Medulla oblongata (tissue), 1 donor: Measurements from ENCODE around the gene GAS2L2.
"Not testable (repeated sequence)": the region's sequence is repeated elsewhere in the genome, so short reads cannot be mapped to it uniquely, and the experiment has no call there.

ENCODE experiments used
- DNase-seq: peaks from one replicate; pipeline ENCODE4 v3.0.0-alpha.2; 2015; ENCODE audit errors: extremely low spot score

Gene GAS2L2

GRCh38 chr17:35773679-35774425, 20.8 kb upstream of the GAS2L2 start:
- DNase-seq: no peak

GRCh38 chr17:35773129-35773528, 20.1 kb upstream of the GAS2L2 start:
- no peak for DNase-seq

- DNase-seq: no peak
Observed at GRCh38 chr17:35769895-35770486, 17.0 kb upstream of the GAS2L2 start.

- DNase-seq: no peak
Observed at GRCh38 chr17:35768797-35769196, 15.8 kb upstream of the GAS2L2 start.

- DNase-seq: peak; percentile 45
Observed at GRCh38 chr17:35766903-35767510, 14.0 kb upstream of the GAS2L2 start.

- DNase-seq: no peak
Observed at GRCh38 chr17:35766489-35766877, 13.4 kb upstream of the GAS2L2 start.

- no peak for DNase-seq
Observed at GRCh38 chr17:35765756-35766488, 12.9 kb upstream of the GAS2L2 start.

- DNase-seq: no peak
Observed at GRCh38 chr17:35765086-35765710, 12.2 kb upstream of the GAS2L2 start.

GRCh38 chr17:35764123-35764991, 11.3 kb upstream of the GAS2L2 start:
- DNase-seq: peak; percentile 89

- no peak for DNase-seq
Observed at GRCh38 chr17:35763767-35764122, 10.7 kb upstream of the GAS2L2 start.

GRCh38 chr17:35761601-35762000, 8.6 kb upstream of the GAS2L2 start:
- DNase-seq: no peak

GRCh38 chr17:35760587-35760986, 7.5 kb upstream of the GAS2L2 start, which contains the start of gene C17orf50:
Gene C17orf50, plus strand, starts transcription at chr17:35760887. Its CDS starts 55 bp downstream, at chr17:35760942.
- no peak for DNase-seq

GRCh38 chr17:35757243-35757642, 4.2 kb upstream of the GAS2L2 start:
- no peak for DNase-seq

- DNase-seq: no peak
Observed at GRCh38 chr17:35752471-35752870, 568 bp downstream of the GAS2L2 start.

- DNase-seq: not testable (repeated sequence)
Observed at GRCh38 chr17:35751541-35751940, 1.5 kb downstream of the GAS2L2 start.

GRCh38 chr17:35750526-35751395, 2.3 kb downstream of the GAS2L2 start:
- DNase-seq: no peak

- DNase-seq: no peak
Observed at GRCh38 chr17:35749560-35750412, 3.3 kb downstream of the GAS2L2 start.

GRCh38 chr17:35748979-35749378, 4.1 kb downstream of the GAS2L2 start:
- no peak for DNase-seq

- peak; percentile 16 for DNase-seq
Observed at GRCh38 chr17:35748341-35748841, 4.6 kb downstream of the GAS2L2 start.
